Endothelial cell of umbilical vein (primary cell): Measurements from ENCODE around the gene FCF1. TPM values are rescaled to one million over a fixed set of nuclear protein-coding genes. Genes with fewer than 3 reads are reported as not detected.
A peak's percentile ranks its signal among the peaks of the same experiment; 100 is the strongest.

Experiments
- BruUV-seq: library from RNA; stranded (reverse); fragments of 400-500 nt; replicated peaks from 2 replicates; lab custom pipeline; 2021; lab: Mats Ljungman, UMichigan
- CTCF ChIA-PET: fragments of 300-600, 350-600 bp; sonication (Branson Sonifier 250); formaldehyde crosslinking; loops from one replicate; lab custom pipeline; 2021; ENCODE audit warnings: antibody characterized with exemption, inconsistent platforms; lab: Charles Lee
- POLR2A ChIA-PET: fragments of 300-600, 350-600 bp; sonication (Branson Sonifier 250); formaldehyde crosslinking; loops from one replicate; lab custom pipeline; 2021; ENCODE audit warnings: antibody characterized with exemption, inconsistent platforms; lab: Charles Lee
- DNase-seq: peaks from one replicate; pipeline ENCODE4 v3.0.0-alpha.2; 2011; ENCODE audit warnings: low read depth, low spot score
- FAIRE-seq: peaks from 2 replicates; lab custom pipeline; 2011; peaks lifted over from hg19 to GRCh38; lab: Jason Lieb, UNC
- H2AFZ ChIP-seq: 2 replicates; pipeline ENCODE4 v1.6.0; 2012; ENCODE audit warnings: low read depth, low read length, control low read depth, inconsistent platforms
- H3K27ac ChIP-seq: 2 replicates; pipeline ENCODE4 v1.5.1; 2011; ENCODE audit warnings: low read depth, mild to moderate bottlenecking, control low read depth, low read length, moderate library complexity; ENCODE audit not compliant: insufficient read depth
- H3K27me3 ChIP-seq, 2 experiments: 2 replicates each; pipeline versions ENCODE4 v1.6.0 to v1.6.1; 2011; ENCODE audit warnings: low read length in 2 of 2, mixed read lengths in 1 of 2; ENCODE audit not compliant: control insufficient read depth in 2 of 2, insufficient read depth in 2 of 2
- H3K36me3 ChIP-seq, 2 experiments: 2 replicates in 1 of 2; 3 replicates in 1 of 2; pipeline ENCODE4 v1.5.1; 2011; ENCODE audit warnings: low read length in 2 of 2, mild to moderate bottlenecking in 1 of 2, moderate library complexity in 1 of 2; ENCODE audit not compliant: control insufficient read depth in 2 of 2, insufficient read depth in 2 of 2; ENCODE audit errors: extremely low read depth in 1 of 2
- H3K4me1 ChIP-seq: 3 replicates; pipeline ENCODE4 v1.5.1; 2011; ENCODE audit warnings: mild to moderate bottlenecking, low read length; ENCODE audit not compliant: control insufficient read depth, insufficient read depth; ENCODE audit errors: extremely low read depth
- H3K4me2 ChIP-seq: 2 replicates; pipeline ENCODE4 v1.6.1; 2011; ENCODE audit warnings: low read length, control low read depth, mixed read lengths; ENCODE audit not compliant: insufficient read depth
- H3K4me3 ChIP-seq, 3 experiments: fragments of 200-600 bp in 1 of 3; sonication (generic), shearing (Covaris generic) in 1 of 3; replicated peaks in 1 of 3; 2 replicates each; pipeline ENCODE4 v1.5.1; 2011 to 2016; ENCODE audit warnings: control low read depth in 3 of 3, low read length in 3 of 3, mild to moderate bottlenecking in 2 of 3, inconsistent platforms in 1 of 3, low read depth in 1 of 3, moderate library complexity in 1 of 3; ENCODE audit not compliant: insufficient read depth in 1 of 3
- H3K79me2 ChIP-seq: 2 replicates; pipeline ENCODE4 v1.6.0; 2012; ENCODE audit warnings: low read length, inconsistent platforms; ENCODE audit not compliant: control insufficient read depth, insufficient read depth
- H3K9ac ChIP-seq: replicated peaks from 2 replicates; pipeline ENCODE3; 2011; ENCODE audit warnings: low read length, control low read depth; ENCODE audit not compliant: insufficient read depth; ENCODE audit errors: extremely low read depth
- H3K9me1 ChIP-seq: replicated peaks from 3 replicates; pipeline ENCODE4 v1.6.0; 2011; ENCODE audit warnings: mild to moderate bottlenecking, low read length; ENCODE audit not compliant: control insufficient read depth, insufficient read depth; ENCODE audit errors: extremely low read depth
- H3K9me3 ChIP-seq: replicated peaks from 2 replicates; pipeline ENCODE4 v1.5.1; 2012; ENCODE audit warnings: low read length, inconsistent platforms; ENCODE audit not compliant: control insufficient read depth, insufficient read depth
- H4K20me1 ChIP-seq: replicated peaks from 2 replicates; pipeline ENCODE3; 2011; ENCODE audit warnings: mild to moderate bottlenecking, low read length; ENCODE audit not compliant: control insufficient read depth, insufficient read depth; ENCODE audit errors: extremely low read depth
- EZH2 ChIP-seq: IDR thresholded peaks from 2 replicates; pipeline ENCODE4 v1.6.1; 2012; ENCODE audit warnings: borderline replicate concordance, low read depth, mild to moderate bottlenecking, moderate library complexity, low read length, inconsistent platforms; ENCODE audit not compliant: severe bottlenecking
- FOS ChIP-seq: IDR thresholded peaks from 2 replicates; pipeline ENCODE4 v1.6.1; 2011; ENCODE audit warnings: mild to moderate bottlenecking, low read length, moderate library complexity, borderline replicate concordance; ENCODE audit not compliant: insufficient read depth
- GATA2 ChIP-seq: IDR thresholded peaks from 2 replicates; pipeline ENCODE4 v1.7.0; 2011; ENCODE audit warnings: low read depth, mild to moderate bottlenecking, moderate library complexity, mixed read lengths, low read length; ENCODE audit not compliant: insufficient read length, insufficient read depth
- JUN ChIP-seq: IDR thresholded peaks from 2 replicates; pipeline ENCODE4 v1.6.1; 2011; ENCODE audit warnings: borderline replicate concordance, low read depth; ENCODE audit not compliant: insufficient read length, insufficient read depth
- MYC ChIP-seq: IDR thresholded peaks from one replicate; pipeline ENCODE4 v1.6.1; 2011; ENCODE audit warnings: mild to moderate bottlenecking, low read depth, low read length
- POLR2A ChIP-seq: IDR thresholded peaks from 2 replicates; pipeline ENCODE4 v1.6.1; 2012; ENCODE audit warnings: low read depth, mild to moderate bottlenecking, control low read depth, low read length
- POLR2AphosphoS5 ChIP-seq: IDR thresholded peaks from 2 replicates; pipeline ENCODE4 v1.6.1; 2012; ENCODE audit warnings: low read depth, mild to moderate bottlenecking, control low read depth, low read length, moderate library complexity; ENCODE audit not compliant: insufficient read depth
- dilution Hi-C: fragments of 300-500 bp; cut with MboI; formaldehyde crosslinking; loops from one replicate; pipeline ENCODE4 v1.15.0; 2019; ENCODE audit warnings: low sequenced_read_pairs; ENCODE audit not compliant: extremely low pct_ligation_motif_present
- intact Hi-C: fragments of 100-400 bp; cut with micrococcal nuclease; formaldehyde crosslinking; loops from one replicate; pipeline ENCODE4 v1.10.0; 2022
- polyA plus RNA-seq, 4 experiments: library from polyadenylated mRNA; depleted of rRNA in 3 of 4; stranded (reverse) in 3 of 4; unstranded in 1 of 4; fragments of >200 nt; gene quantifications; 2 replicates each; pipeline versions ENCODE4 v1.2.1 to v1.2.3, GENCODE V29; 2011 to 2012; ENCODE audit warnings: missing spikeins in 1 of 4
- total RNA-seq: library from RNA; stranded (reverse); gene quantifications from 2 replicates; pipeline ENCODE4 v1.2.3, GENCODE V29; 2021
- TF ChIP-seq, protein P1 (sequence below): IDR thresholded peaks from 2 replicates; pipeline ENCODE4 v1.6.1; 2011; ENCODE audit not compliant: insufficient read depth, insufficient read length
- TF ChIP-seq, protein P2 (sequence below), 2 donors: IDR thresholded peaks; 1 replicate in 1 of 2; 2 replicates in 1 of 2; pipeline ENCODE4 v1.5.1; 2011; ENCODE audit warnings: low read length in 2 of 2, mild to moderate bottlenecking in 2 of 2, moderate library complexity in 2 of 2, control low read depth in 1 of 2, inconsistent platforms in 1 of 2, low read depth in 1 of 2; ENCODE audit not compliant: insufficient read depth in 1 of 2; ENCODE audit errors: extremely low read depth in 1 of 2

FCF1 gene
- total and polyA plus RNA-seq, 2 donors (not counting 3 experiments of a cell fraction or from before 2014, with no cell fraction given), result 26.2 to 58.2 TPM

GRCh38 chr14:74711651-74712050, 1.3 kb upstream of the FCF1 start:
- Histone ChIP-seq H3K4me3 (peak overlapping the region in 1 of 3 experiments; percentile 93), H3K9me3 (no peaks in the 10 kb centered on the region), H3K36me3 (peaks cover 0 to 2% of the 10 kb centered on the region in 2 experiments), H3K9ac (no peak overlapping the region), H3K79me2 (peaks cover 64% of the 10 kb centered on the region), H3K4me1 (peaks cover 15% of the 10 kb centered on the region), H3K9me1 (no peaks in the 10 kb centered on the region), H3K4me2 (peak overlapping the region; percentile 98), H4K20me1 (peaks cover 4% of the 10 kb centered on the region), H3K27ac (no peak overlapping the region), H2AFZ (no peak overlapping the region), H3K27me3 (no peaks in the 10 kb centered on the region)
- dilution Hi-C loops (no loop called here), intact Hi-C loops (loop anchor here (2.0 to 5.0 kb wide), 2 partner anchors 81 to 93 kb away; no protein-coding TSS in a partner anchor)
- FAIRE-seq, result no peak
- CTCF ChIA-PET, result no interaction called here
- DNase-seq, result no peak
- POLR2A ChIA-PET, result interaction anchor here (0.7 kb wide), 1 partner anchor 90 kb away, joined by 4 read pairs; no protein-coding TSS in a partner anchor
- TF ChIP-seq GATA2 (no peak), JUN (no peak), FOS (no peak), POLR2A (no peak), EZH2 (no peak), MYC (no peak), POLR2AphosphoS5 (no peak)
- TF ChIP-seq, protein P1, sequence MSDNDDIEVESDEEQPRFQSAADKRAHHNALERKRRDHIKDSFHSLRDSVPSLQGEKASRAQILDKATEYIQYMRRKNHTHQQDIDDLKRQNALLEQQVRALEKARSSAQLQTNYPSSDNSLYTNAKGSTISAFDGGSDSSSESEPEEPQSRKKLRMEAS, result no peak
- TF ChIP-seq, protein P2, sequence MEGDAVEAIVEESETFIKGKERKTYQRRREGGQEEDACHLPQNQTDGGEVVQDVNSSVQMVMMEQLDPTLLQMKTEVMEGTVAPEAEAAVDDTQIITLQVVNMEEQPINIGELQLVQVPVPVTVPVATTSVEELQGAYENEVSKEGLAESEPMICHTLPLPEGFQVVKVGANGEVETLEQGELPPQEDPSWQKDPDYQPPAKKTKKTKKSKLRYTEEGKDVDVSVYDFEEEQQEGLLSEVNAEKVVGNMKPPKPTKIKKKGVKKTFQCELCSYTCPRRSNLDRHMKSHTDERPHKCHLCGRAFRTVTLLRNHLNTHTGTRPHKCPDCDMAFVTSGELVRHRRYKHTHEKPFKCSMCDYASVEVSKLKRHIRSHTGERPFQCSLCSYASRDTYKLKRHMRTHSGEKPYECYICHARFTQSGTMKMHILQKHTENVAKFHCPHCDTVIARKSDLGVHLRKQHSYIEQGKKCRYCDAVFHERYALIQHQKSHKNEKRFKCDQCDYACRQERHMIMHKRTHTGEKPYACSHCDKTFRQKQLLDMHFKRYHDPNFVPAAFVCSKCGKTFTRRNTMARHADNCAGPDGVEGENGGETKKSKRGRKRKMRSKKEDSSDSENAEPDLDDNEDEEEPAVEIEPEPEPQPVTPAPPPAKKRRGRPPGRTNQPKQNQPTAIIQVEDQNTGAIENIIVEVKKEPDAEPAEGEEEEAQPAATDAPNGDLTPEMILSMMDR (IDR thresholded peaks at IDR 0.05; ENCODE audit: extremely low read depth in 1 of 2, insufficient read depth in 1 of 2, low read depth in 1 of 2, low read length in 2 of 2), result no peak
- no TSS peak for BruUV-seq
